AG04450 (cell line): ENCODE results near the gene UBAC1. TPM values are rescaled to one million over a fixed set of nuclear protein-coding genes. Genes with fewer than 3 reads are reported as not detected.

Source experiments
- CTCF ChIA-PET: fragments of 300-600, 350-600 bp; formaldehyde crosslinking; extraction: SDS; loops from one replicate; lab custom pipeline; 2022; ENCODE audit warnings: antibody characterized with exemption, inconsistent platforms; lab: Charles Lee
- POLR2A ChIA-PET: fragments of 350-600 bp; formaldehyde crosslinking; extraction: SDS; loops from one replicate; lab custom pipeline; 2021; ENCODE audit warnings: antibody characterized with exemption, inconsistent platforms; lab: Yijun Ruan, JAX
- DNase-seq: peaks from one replicate; pipeline ENCODE4 v3.0.0-alpha.2; 2011; ENCODE audit warnings: low read depth, low spot score
- H3K27ac ChIP-seq: one replicate; pipeline ENCODE4 v1.5.1; 2012; ENCODE audit warnings: low read depth, low read length, control low read depth
- H3K27me3 ChIP-seq: one replicate; pipeline ENCODE4 v1.6.0; 2012; ENCODE audit warnings: low read length; ENCODE audit not compliant: control insufficient read depth, insufficient read depth
- H3K4me3 ChIP-seq: 2 replicates; pipeline ENCODE4 v1.5.1; 2011; ENCODE audit warnings: mild to moderate bottlenecking, low read depth, low read length, control low read depth
- H3K9me3 ChIP-seq: 2 replicates; pipeline ENCODE4 v1.5.1; 2012; ENCODE audit warnings: low read length; ENCODE audit not compliant: control insufficient read depth, insufficient read depth
- polyA plus RNA-seq: library from polyadenylated mRNA; depleted of rRNA; stranded (reverse); fragments of >200 nt; gene quantifications from 2 replicates; pipeline ENCODE4 v1.2.3, GENCODE V29; 2011
- TF ChIP-seq, protein P1 (sequence below): IDR thresholded peaks from 2 replicates; pipeline ENCODE4 v1.5.1; 2011; ENCODE audit warnings: low read depth, low read length, control low read depth, inconsistent platforms

UBAC1 gene
- polyA plus RNA-seq, 1 experiment = 35.8 TPM

DNA sequence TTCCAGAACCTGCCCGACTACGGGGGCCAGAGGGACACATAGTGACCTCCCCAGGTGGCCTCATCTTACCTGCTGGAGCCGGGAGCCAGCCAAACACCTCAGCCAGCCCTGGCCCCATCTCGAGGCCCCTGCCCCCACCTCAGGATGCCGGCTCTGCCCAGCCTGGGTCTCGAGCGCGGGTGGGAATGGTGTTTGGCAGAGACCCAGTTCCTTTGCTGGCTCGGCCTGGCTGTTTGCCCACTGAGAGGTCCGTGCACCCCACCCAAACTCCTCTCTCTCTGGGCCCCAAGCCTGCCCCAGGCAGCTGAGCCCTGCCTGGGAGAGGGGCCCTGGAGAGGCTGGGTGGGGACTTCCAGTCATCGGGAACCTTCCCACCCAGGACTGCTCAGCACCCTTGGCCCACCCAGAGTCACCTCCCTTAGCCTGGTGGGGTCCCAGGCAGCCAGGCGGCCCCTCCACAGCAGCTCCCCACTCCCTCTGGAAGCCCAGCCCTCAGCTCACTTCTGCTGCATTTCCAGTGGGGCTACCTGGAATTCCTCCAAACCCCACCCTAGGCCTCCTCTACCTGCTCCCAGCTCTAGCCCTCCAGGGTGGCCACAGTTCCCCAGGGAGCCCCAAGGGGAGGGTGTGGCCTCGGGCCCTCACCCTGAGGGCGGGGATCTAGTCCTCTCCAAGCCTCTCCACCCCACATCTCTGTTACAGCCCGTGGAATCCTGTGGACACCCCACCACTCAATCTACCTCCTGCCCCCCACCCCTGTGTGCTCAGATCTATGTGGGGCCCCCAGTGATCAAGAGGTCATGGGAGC, 42.4 kb upstream of the UBAC1 start:
- no peaks in the 10 kb centered on the region; the same call in 1 of the 2 replicates for H3K9me3 ChIP-seq
- no peak for DNase-seq
- no peak overlapping the region for H3K4me3 ChIP-seq
- ChIA-PET POLR2A (interaction anchor here (0.5 to 0.7 kb wide), 2 partner anchors 92 to 116 kb away, joined by 3 to 4 read pairs; partner anchors contain the start of gene NACC2), CTCF (interaction anchor here (1.3 kb wide), 1 partner anchor 48 kb away, joined by 3 read pairs; no protein-coding TSS in a partner anchor)
- no peak overlapping the region for H3K27ac ChIP-seq
- H3K27me3 ChIP-seq = no peaks in the 10 kb centered on the region
- TF ChIP-seq, protein P1, sequence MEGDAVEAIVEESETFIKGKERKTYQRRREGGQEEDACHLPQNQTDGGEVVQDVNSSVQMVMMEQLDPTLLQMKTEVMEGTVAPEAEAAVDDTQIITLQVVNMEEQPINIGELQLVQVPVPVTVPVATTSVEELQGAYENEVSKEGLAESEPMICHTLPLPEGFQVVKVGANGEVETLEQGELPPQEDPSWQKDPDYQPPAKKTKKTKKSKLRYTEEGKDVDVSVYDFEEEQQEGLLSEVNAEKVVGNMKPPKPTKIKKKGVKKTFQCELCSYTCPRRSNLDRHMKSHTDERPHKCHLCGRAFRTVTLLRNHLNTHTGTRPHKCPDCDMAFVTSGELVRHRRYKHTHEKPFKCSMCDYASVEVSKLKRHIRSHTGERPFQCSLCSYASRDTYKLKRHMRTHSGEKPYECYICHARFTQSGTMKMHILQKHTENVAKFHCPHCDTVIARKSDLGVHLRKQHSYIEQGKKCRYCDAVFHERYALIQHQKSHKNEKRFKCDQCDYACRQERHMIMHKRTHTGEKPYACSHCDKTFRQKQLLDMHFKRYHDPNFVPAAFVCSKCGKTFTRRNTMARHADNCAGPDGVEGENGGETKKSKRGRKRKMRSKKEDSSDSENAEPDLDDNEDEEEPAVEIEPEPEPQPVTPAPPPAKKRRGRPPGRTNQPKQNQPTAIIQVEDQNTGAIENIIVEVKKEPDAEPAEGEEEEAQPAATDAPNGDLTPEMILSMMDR = no peak

GRCh38 chr9:136002881-136003280, 41.7 kb upstream of the UBAC1 start:
- DNase-seq = no peak
- POLR2A ChIA-PET = interaction anchor here (0.5 to 0.7 kb wide), 2 partner anchors 92 to 117 kb away, joined by 3 to 4 read pairs; partner anchors contain the start of gene NACC2
- no peak overlapping the region for H3K27ac ChIP-seq
- no peak overlapping the region for H3K4me3 ChIP-seq
- CTCF ChIA-PET = interaction anchor here (1.3 kb wide), 1 partner anchor 49 kb away, joined by 3 read pairs; no protein-coding TSS in a partner anchor
- TF ChIP-seq, protein P1 = no peak
- no peaks in the 10 kb centered on the region; the same call in 1 of the 2 replicates for H3K9me3 ChIP-seq
- H3K27me3 ChIP-seq = no peaks in the 10 kb centered on the region

DNA sequence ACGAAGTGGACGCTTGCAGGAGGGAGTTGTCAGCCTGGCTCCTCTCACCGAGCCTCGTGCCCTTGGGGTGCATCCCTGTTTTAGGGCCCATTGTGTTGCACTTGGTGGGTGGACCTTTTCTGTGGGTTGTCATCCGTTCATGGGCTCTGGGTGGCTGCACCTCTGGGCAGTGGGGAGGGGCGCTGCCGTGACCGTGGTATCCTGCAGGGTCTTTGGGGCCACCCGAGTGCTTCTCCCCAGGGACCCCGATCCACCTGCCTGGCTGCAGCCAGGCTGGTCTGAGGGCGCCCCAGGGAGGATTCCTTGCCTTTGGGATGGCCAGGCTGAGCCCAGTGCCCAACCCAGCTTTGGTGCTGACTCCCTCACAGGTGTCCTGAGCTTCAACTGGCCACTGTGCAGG, 41.0 kb upstream of the UBAC1 start:
- POLR2A ChIA-PET = no interaction called here
- CTCF ChIA-PET = no interaction called here
- TF ChIP-seq, protein P1 = no peak
- Histone ChIP-seq H3K27ac (no peak overlapping the region), H3K9me3 (no peaks in the 10 kb centered on the region; the same call in 1 of the 2 replicates), H3K27me3 (no peaks in the 10 kb centered on the region), H3K4me3 (no peak overlapping the region)
- no peak for DNase-seq

DNA sequence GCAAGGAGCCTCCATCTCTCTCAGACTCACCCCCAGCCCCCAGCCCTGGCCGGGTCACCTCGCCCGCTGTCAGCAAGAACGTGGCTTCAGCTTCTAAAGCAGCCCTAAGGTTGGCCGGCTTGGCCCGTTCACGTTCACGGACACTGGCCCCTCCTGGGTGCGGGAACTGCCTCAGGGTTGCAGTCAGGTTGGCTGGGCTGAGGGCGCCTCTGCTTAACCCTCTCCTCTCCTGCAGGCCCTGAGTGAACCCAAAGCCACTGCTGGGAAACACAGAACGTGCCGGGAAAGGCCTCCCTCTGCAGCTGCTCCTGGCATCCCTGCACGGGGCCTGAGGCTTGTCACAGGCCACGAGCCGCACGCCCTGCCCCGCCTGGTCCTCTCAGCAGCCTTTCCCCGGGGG, 40.1 kb upstream of the UBAC1 start:
- Histone ChIP-seq H3K4me3 (no peak overlapping the region), H3K27me3 (no peaks in the 10 kb centered on the region), H3K27ac (no peak overlapping the region), H3K9me3 (no peaks in the 10 kb centered on the region; the same call in 1 of the 2 replicates)
- no peak for DNase-seq
- POLR2A ChIA-PET = no interaction called here
- CTCF ChIA-PET = no interaction called here
- TF ChIP-seq, protein P1 = no peak
